ENCODE data around the gene EEFSEC.

- TF ChIP-seq CTCF (IDR thresholded peaks at IDR 0.05; ENCODE audit: poor library complexity, severe bottlenecking) (no peak), TAF1 (IDR thresholded peaks at IDR 0.05; ENCODE audit: low read depth) (no peak), EZH2 (IDR thresholded peaks at IDR 0.05; ENCODE audit: borderline replicate concordance, insufficient read depth, low read length, poor library complexity, severe bottlenecking) (no peak)
Measured at GRCh38 chr3:128310286-128311058, 157.2 kb downstream of the EEFSEC start.

Measured in neural cell (in vitro differentiated cells).